Left ventricle myocardium superior (tissue), 1 donor: ENCODE measurements around the gene ATXN1. TPM values are rescaled to one million over a fixed set of nuclear protein-coding genes. Genes with fewer than 3 reads are reported as not detected.
A peak's percentile ranks its signal among the peaks of the same experiment; 100 is the strongest.
"Not testable (repeated sequence)": the region's sequence is repeated elsewhere in the genome, so short reads cannot be mapped to it uniquely, and the experiment has no call there.

Source experiments
- ATAC-seq: fragments of 200-7000 bp; cut with Tn5 transposase; one replicate; pipeline ENCODE4 v1.9.1; 2020; ENCODE audit warnings: mild to moderate bottlenecking, moderate library complexity
- DNase-seq: peaks from one replicate; pipeline ENCODE4 v3.0.0-alpha.2; 2020
- intact Hi-C: fragments of 100-400 bp; cut with micrococcal nuclease; formaldehyde crosslinking; loops from one replicate; pipeline ENCODE4 v1.11.0; 2022
- total RNA-seq: library from RNA; stranded (reverse); fragmentation: NEBNext Ultra II Directional; extraction: Animal tissue kit (Norgen Biotek cat#: 25700); gene quantifications from one replicate; pipeline ENCODE4 v1.2.1, GENCODE V29; 2021
- donor health status: DM: no; HTN: yes; CAD: no; lungs with severe emphysema.

The ATXN1 gene
- total RNA-seq, 1 donor from 2014 or later = 45.2 TPM

GRCh38 chr6:16540804-16541752, 220.2 kb downstream of the ATXN1 start:
- intact Hi-C loops = no loop called here
- peak; percentile 41 for DNase-seq
- peak; percentile 78 for ATAC-seq

GRCh38 chr6:16540383-16540782, 220.9 kb downstream of the ATXN1 start:
- intact Hi-C loops, DNase-seq, ATAC-seq: not testable (repeated sequence)

GRCh38 chr6:16539086-16539931, 222.0 kb downstream of the ATXN1 start:
- ATAC-seq (no peak), DNase-seq (no peak)
- intact Hi-C loops = no loop called here

GRCh38 chr6:16535564-16535963, 225.7 kb downstream of the ATXN1 start:
- no peak for ATAC-seq
- DNase-seq = no peak
- intact Hi-C loops = no loop called here

- intact Hi-C loops = no loop called here
- no peak for ATAC-seq
- no peak for DNase-seq
Measured at GRCh38 chr6:16533721-16534136, 227.5 kb downstream of the ATXN1 start.

GRCh38 chr6:16533210-16533609, 228.1 kb downstream of the ATXN1 start:
- ATAC-seq = no peak
- DNase-seq = no peak
- intact Hi-C loops = no loop called here

GRCh38 chr6:16527691-16528090, 233.6 kb downstream of the ATXN1 start:
- ATAC-seq (no peak), DNase-seq (no peak)
- intact Hi-C loops = no loop called here

GRCh38 chr6:16524380-16524707, 236.9 kb downstream of the ATXN1 start:
- no peak for ATAC-seq
- intact Hi-C loops = no loop called here
- DNase-seq = no peak

- DNase-seq (peak; percentile 48), ATAC-seq (peak; percentile 83)
- intact Hi-C loops = no loop called here
Measured at GRCh38 chr6:16523606-16524379, 237.5 kb downstream of the ATXN1 start.

GRCh38 chr6:16522937-16523336, 238.3 kb downstream of the ATXN1 start:
- ATAC-seq (no peak), DNase-seq (no peak)
- intact Hi-C loops = no loop called here

GRCh38 chr6:16521528-16521927, 239.7 kb downstream of the ATXN1 start:
- ATAC-seq (no peak), DNase-seq (no peak)
- intact Hi-C loops = no loop called here

- ATAC-seq (peak; percentile 73), DNase-seq (no peak)
- intact Hi-C loops = no loop called here
Measured at GRCh38 chr6:16519265-16520242, 241.7 kb downstream of the ATXN1 start.

GRCh38 chr6:16518265-16518664, 243.0 kb downstream of the ATXN1 start:
- intact Hi-C loops = no loop called here

GRCh38 chr6:16514249-16514648, 247.0 kb downstream of the ATXN1 start:
- intact Hi-C loops = loop anchor here (5.0 kb wide), 1 partner anchor 243 kb away; no protein-coding TSS in a partner anchor
- ATAC-seq = peak; percentile 24
- no peak for DNase-seq

More at GRCh38 chr6:16518265-16518664, 243.0 kb downstream of the ATXN1 start:
- no peak for ATAC-seq
- no peak for DNase-seq

- no peak for DNase-seq
- ATAC-seq = no peak
- intact Hi-C loops = loop anchor here (5.0 kb wide), 1 partner anchor 245 kb away; no protein-coding TSS in a partner anchor
Measured at GRCh38 chr6:16512544-16513290, 248.5 kb downstream of the ATXN1 start.

GRCh38 chr6:16511723-16512489, 249.4 kb downstream of the ATXN1 start:
- no peak for DNase-seq
- ATAC-seq = no peak
- intact Hi-C loops = loop anchor here (5.0 kb wide), 1 partner anchor 245 kb away; no protein-coding TSS in a partner anchor
